Tibial artery (tissue), 4 donors: ENCODE measurements around the gene CEACAM7.

Experiments
- DNase-seq, 2 donors: peaks; one replicate each; pipeline ENCODE4 v3.0.0-alpha.2; 2019
- H3K27ac ChIP-seq, 2 donors: fragments of 200-600 bp; sonication (generic) in 1 of 2; 1 replicate in 1 of 2; 2 replicates in 1 of 2; pipeline ENCODE4 v1.5.1; 2018 to 2019; ENCODE audit warnings: mild to moderate bottlenecking in 1 of 2
- H3K27me3 ChIP-seq, 2 donors: fragments of 200-600 bp; sonication (generic) in 1 of 2; one replicate each; pipeline versions ENCODE4 v1.5.1 to v1.6.0; 2016 to 2019
- H3K36me3 ChIP-seq, 3 donors: fragments of 200-600 bp; sonication (generic) in 2 of 3; one replicate each; pipeline ENCODE4 v1.5.1; 2016 to 2019; ENCODE audit warnings: mild to moderate bottlenecking in 2 of 3
- H3K4me1 ChIP-seq, 4 donors: fragments of 200-600 bp; sonication (generic) in 2 of 4; 1 replicate in 3 of 4; 2 replicates in 1 of 4; pipeline ENCODE4 v1.5.1; 2016 to 2019
- H3K4me3 ChIP-seq, 2 donors: fragments of 200-600 bp; sonication (generic) in 1 of 2; 1 replicate in 1 of 2; 2 replicates in 1 of 2; pipeline ENCODE4 v1.5.1; 2018 to 2019; ENCODE audit warnings: mild to moderate bottlenecking in 2 of 2
- H3K9me3 ChIP-seq, 3 donors: fragments of 200-600 bp; sonication (generic) in 1 of 3; one replicate each; pipeline ENCODE4 v1.5.1; 2016 to 2019
- intact Hi-C: fragments of 100-400 bp; cut with DNase I; formaldehyde crosslinking; loops from one replicate; pipeline ENCODE4 v1.15.0; 2023; ENCODE audit warnings: low total_unique reads
- TF ChIP-seq, protein P1 (sequence below), 2 experiments: fragments of 200-600 bp in 1 of 2; fragments of 450-650 bp in 1 of 2; IDR thresholded peaks; one replicate each; pipeline ENCODE4 v1.5.1; 2017 to 2019; ENCODE audit warnings: antibody characterized with exemption in 2 of 2, mild to moderate bottlenecking in 1 of 2, moderate library complexity in 1 of 2

CEACAM7 gene

DNA sequence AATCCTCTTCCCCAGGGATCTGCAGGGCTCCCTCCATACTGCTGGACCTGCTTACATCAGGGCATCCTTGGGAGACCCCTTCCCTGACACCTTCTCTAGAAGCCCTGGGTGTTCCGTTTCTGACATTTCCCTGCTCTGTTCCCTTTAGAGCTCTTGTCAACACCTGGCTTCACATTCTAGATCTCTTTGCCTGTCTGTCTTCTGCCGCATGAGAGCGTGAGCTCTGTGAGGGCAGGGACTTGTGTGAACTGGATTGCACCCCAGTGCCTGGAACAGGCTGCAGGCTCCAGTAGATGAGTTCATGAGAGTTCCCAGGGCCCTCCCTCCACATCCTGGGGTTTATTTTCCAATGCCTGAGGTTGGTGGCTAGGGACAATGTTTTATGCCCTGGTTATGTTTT is 651 bp downstream of the CEACAM7 start:
- intact Hi-C loops = no loop called here
- TF ChIP-seq, protein P1, sequence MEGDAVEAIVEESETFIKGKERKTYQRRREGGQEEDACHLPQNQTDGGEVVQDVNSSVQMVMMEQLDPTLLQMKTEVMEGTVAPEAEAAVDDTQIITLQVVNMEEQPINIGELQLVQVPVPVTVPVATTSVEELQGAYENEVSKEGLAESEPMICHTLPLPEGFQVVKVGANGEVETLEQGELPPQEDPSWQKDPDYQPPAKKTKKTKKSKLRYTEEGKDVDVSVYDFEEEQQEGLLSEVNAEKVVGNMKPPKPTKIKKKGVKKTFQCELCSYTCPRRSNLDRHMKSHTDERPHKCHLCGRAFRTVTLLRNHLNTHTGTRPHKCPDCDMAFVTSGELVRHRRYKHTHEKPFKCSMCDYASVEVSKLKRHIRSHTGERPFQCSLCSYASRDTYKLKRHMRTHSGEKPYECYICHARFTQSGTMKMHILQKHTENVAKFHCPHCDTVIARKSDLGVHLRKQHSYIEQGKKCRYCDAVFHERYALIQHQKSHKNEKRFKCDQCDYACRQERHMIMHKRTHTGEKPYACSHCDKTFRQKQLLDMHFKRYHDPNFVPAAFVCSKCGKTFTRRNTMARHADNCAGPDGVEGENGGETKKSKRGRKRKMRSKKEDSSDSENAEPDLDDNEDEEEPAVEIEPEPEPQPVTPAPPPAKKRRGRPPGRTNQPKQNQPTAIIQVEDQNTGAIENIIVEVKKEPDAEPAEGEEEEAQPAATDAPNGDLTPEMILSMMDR (IDR thresholded peaks at IDR 0.05) = no peak
- H3K4me1 ChIP-seq = no peaks in the 10 kb centered on the region
- no peak for DNase-seq
- H3K9me3 ChIP-seq = peaks cover 0 to 9% (median under 1%) of the 10 kb centered on the region in 3 donors
- no peak overlapping the region for H3K27ac ChIP-seq
- no peaks in the 10 kb centered on the region for H3K36me3 ChIP-seq
- H3K27me3 ChIP-seq = no peaks in the 10 kb centered on the region
- no peak overlapping the region for H3K4me3 ChIP-seq

DNA sequence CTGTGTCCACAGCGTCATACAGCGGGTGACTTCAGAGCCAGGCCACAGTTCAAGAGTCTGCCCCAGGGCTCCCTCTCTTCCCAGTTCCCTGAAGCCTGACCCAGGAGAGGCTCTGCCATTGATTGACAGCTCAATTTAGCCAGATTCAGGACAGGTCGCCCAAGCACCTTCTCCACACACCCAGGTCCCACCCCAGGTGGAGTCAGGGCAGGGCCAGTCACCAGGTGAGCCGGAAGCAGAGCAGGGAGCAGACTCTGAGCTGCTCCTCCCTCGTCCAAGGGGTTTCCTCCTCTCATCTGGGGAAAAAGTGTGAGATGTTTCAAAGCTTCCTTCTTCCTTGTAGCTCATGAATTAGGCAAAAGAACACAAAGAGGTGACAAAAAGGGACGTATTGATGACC is 5.6 kb downstream of the CEACAM7 start:
- no peaks in the 10 kb centered on the region for H3K9me3 ChIP-seq
- H3K4me1 ChIP-seq = no peaks in the 10 kb centered on the region
- no peak for DNase-seq
- no peaks in the 10 kb centered on the region for H3K36me3 ChIP-seq
- H3K27me3 ChIP-seq = no peaks in the 10 kb centered on the region
- H3K4me3 ChIP-seq = no peak overlapping the region
- intact Hi-C loops = no loop called here
- TF ChIP-seq, protein P1 (IDR thresholded peaks at IDR 0.05) = no peak
- H3K27ac ChIP-seq = no peak overlapping the region

- no peak for DNase-seq
- Histone ChIP-seq H3K9me3 (peaks cover 0 to 4% (median 0%) of the 10 kb centered on the region in 3 donors), H3K36me3 (no peaks in the 10 kb centered on the region), H3K27me3 (no peaks in the 10 kb centered on the region), H3K4me1 (no peaks in the 10 kb centered on the region), H3K27ac (no peak overlapping the region), H3K4me3 (no peak overlapping the region)
- intact Hi-C loops = no loop called here
- TF ChIP-seq, protein P1 (IDR thresholded peaks at IDR 0.05) = no peak
Observed at GRCh38 chr19:41671486-41671885, 16.6 kb downstream of the CEACAM7 start.

- H3K4me1 ChIP-seq = no peaks in the 10 kb centered on the region
- H3K4me3 ChIP-seq = no peak overlapping the region
- H3K9me3 ChIP-seq = peaks cover 3 to 11% (median 7%) of the 10 kb centered on the region in 3 donors
- H3K36me3 ChIP-seq = no peaks in the 10 kb centered on the region
- TF ChIP-seq, protein P1 (IDR thresholded peaks at IDR 0.05) = no peak
- intact Hi-C loops = no loop called here
- DNase-seq = no peak
- H3K27ac ChIP-seq = no peak overlapping the region
- no peaks in the 10 kb centered on the region for H3K27me3 ChIP-seq
Observed at GRCh38 chr19:41670755-41671154, 17.3 kb downstream of the CEACAM7 start.

- no peaks in the 10 kb centered on the region for H3K27me3 ChIP-seq
- H3K4me1 ChIP-seq = no peaks in the 10 kb centered on the region
- no peak overlapping the region for H3K27ac ChIP-seq
- TF ChIP-seq, protein P1 (IDR thresholded peaks at IDR 0.05) = no peak
- intact Hi-C loops = no loop called here
- no peaks in the 10 kb centered on the region for H3K36me3 ChIP-seq
- no peak for DNase-seq
- no peak overlapping the region for H3K4me3 ChIP-seq
- H3K9me3 ChIP-seq = peaks cover 3 to 27% (median 15%) of the 10 kb centered on the region in 3 donors
Observed at GRCh38 chr19:41668315-41668714, 19.8 kb downstream of the CEACAM7 start.

GRCh38 chr19:41666075-41666474 is 22.0 kb downstream of the CEACAM7 start:
- no peak for DNase-seq
- Histone ChIP-seq H3K36me3 (no peaks in the 10 kb centered on the region), H3K27ac (no peak overlapping the region), H3K4me3 (no peak overlapping the region), H3K9me3 (peaks cover 3 to 27% (median 15%) of the 10 kb centered on the region in 3 donors), H3K4me1 (no peaks in the 10 kb centered on the region), H3K27me3 (no peaks in the 10 kb centered on the region)
- TF ChIP-seq, protein P1 (IDR thresholded peaks at IDR 0.05) = no peak
- intact Hi-C loops = no loop called here
